ENCODE data around the gene PPM1N.

The PPM1N gene

GRCh38 chr19:45527731-45528130, 29.5 kb downstream of the PPM1N start:
- CTCF ChIA-PET, result interaction anchor here (0.8 to 4.1 kb wide), 6 partner anchors 15 to 114 kb away, joined by 3 to 22 read pairs (median 4); partner anchors contain the start of gene EML2
- POLR2A ChIA-PET, result no interaction called here
- no peak for DNase-seq (ENCODE audit: extremely low spot score)
- no peak for TF ChIP-seq CTCF (IDR thresholded peaks at IDR 0.05; ENCODE audit: control extremely low read depth, extremely low read depth, low read depth, missing control alignments)

GRCh38 chr19:45528149-45528743, 30.0 kb downstream of the PPM1N start:
- no peak for DNase-seq (ENCODE audit: extremely low spot score)
- POLR2A ChIA-PET, result no interaction called here
- no peak for TF ChIP-seq CTCF (IDR thresholded peaks at IDR 0.05; ENCODE audit: control extremely low read depth, extremely low read depth, low read depth, missing control alignments)
- CTCF ChIA-PET, result interaction anchor here (1.0 to 4.1 kb wide), 3 partner anchors 14 to 30 kb away, joined by 3 to 22 read pairs (median 4); no protein-coding TSS in a partner anchor

GRCh38 chr19:45528744-45529419, 30.6 kb downstream of the PPM1N start:
- ChIA-PET CTCF (interaction anchor here (0.9 to 4.1 kb wide), 3 partner anchors 16 to 34 kb away, joined by 3 to 22 read pairs (median 4); no protein-coding TSS in a partner anchor), POLR2A (no interaction called here)
- DNase-seq (ENCODE audit: extremely low spot score), result no peak
- TF ChIP-seq CTCF (IDR thresholded peaks at IDR 0.05; ENCODE audit: control extremely low read depth, extremely low read depth, low read depth, missing control alignments), result no peak

GRCh38 chr19:45529420-45529785, 31.2 kb downstream of the PPM1N start:
- CTCF ChIA-PET, result interaction anchor here (0.9 to 4.1 kb wide), 4 partner anchors 16 to 35 kb away, joined by 3 to 22 read pairs (median 4); no protein-coding TSS in a partner anchor
- POLR2A ChIA-PET, result no interaction called here
- no peak for DNase-seq (ENCODE audit: extremely low spot score)
- no peak for TF ChIP-seq CTCF (IDR thresholded peaks at IDR 0.05; ENCODE audit: control extremely low read depth, extremely low read depth, low read depth, missing control alignments)

- POLR2A ChIA-PET, result no interaction called here
- no peak for TF ChIP-seq CTCF (IDR thresholded peaks at IDR 0.05; ENCODE audit: control extremely low read depth, extremely low read depth, low read depth, missing control alignments)
- CTCF ChIA-PET, result interaction anchor here (1.4 kb wide), 1 partner anchor 25 kb away, joined by 3 read pairs; no protein-coding TSS in a partner anchor
- no peak for DNase-seq (ENCODE audit: extremely low spot score)
These were observed 33.1 kb downstream of the PPM1N start for GRCh38 chr19:45531349-45531748.

- TF ChIP-seq CTCF (IDR thresholded peaks at IDR 0.05; ENCODE audit: control extremely low read depth, extremely low read depth, low read depth, missing control alignments), result no peak
- no peak for DNase-seq (ENCODE audit: extremely low spot score)
- POLR2A ChIA-PET, result interaction anchor here (1.1 kb wide), 1 partner anchor 9 kb away, joined by 8 read pairs; no protein-coding TSS in a partner anchor
- CTCF ChIA-PET, result no interaction called here
These were observed 41.2 kb downstream of the PPM1N start for GRCh38 chr19:45539459-45539858.
